Dermis blood vessel endothelial cell (primary cell): ENCODE results near the gene SANBR. TPM values are rescaled to one million over a fixed set of nuclear protein-coding genes. Genes with fewer than 3 reads are reported as not detected.

Source experiments
- DNase-seq: peaks from one replicate; pipeline ENCODE4 v3.0.0; 2010
- total RNA-seq: library from RNA; depleted of rRNA; stranded (reverse); fragments of >200 nt; gene quantifications from 2 replicates; pipeline ENCODE4 v1.2.3, GENCODE V29; 2014

Gene SANBR
- total RNA-seq, 1 donor from 2014 or later: 27.4 TPM

GRCh38 chr2:61090386-61090921 lies 24.8 kb downstream of the SANBR start:
- DNase-seq: no peak

GRCh38 chr2:61091485-61091884 lies 25.8 kb downstream of the SANBR start:
- no peak for DNase-seq

- DNase-seq: no peak
These were observed 30.8 kb downstream of the SANBR start for GRCh38 chr2:61096438-61096837.

DNA sequence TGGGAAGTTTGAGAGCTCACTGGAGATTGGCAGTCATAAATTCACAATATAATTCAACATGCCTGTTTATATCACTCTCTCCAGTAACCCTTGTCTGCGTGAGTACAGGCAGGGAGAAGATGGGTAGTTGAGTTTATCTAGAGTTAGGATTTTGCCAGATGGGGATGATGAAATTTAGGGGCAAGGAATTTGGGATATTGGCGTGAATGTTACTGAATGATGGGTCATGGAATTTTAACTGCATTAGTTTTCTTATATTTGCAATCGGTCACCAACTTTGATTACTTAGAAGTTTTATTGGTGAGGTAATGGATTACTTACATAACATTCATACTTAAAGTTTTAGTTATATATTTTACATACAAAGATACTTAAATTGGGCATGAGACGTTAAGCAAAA lies 35.1 kb downstream of the SANBR start:
- DNase-seq: no peak

DNA sequence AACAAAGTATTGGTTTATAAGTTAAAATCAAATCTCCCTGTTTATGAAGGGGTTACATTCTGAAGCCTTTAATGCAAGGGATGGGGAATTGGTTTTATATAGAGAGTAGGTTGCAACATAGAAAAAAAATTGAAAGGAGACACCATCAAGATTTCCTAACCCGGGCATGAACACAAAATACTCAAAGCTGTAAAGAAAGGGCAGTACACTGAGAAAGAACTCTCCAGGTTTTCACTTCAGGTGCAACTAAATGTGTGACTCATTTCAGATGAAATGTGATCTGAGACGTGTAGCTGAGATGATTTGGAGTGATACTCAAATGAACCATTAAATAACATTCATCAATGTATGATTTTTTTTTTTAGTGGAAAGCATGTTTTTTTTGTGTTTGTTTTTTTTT lies 43.6 kb downstream of the SANBR start:
- DNase-seq: no peak

DNA sequence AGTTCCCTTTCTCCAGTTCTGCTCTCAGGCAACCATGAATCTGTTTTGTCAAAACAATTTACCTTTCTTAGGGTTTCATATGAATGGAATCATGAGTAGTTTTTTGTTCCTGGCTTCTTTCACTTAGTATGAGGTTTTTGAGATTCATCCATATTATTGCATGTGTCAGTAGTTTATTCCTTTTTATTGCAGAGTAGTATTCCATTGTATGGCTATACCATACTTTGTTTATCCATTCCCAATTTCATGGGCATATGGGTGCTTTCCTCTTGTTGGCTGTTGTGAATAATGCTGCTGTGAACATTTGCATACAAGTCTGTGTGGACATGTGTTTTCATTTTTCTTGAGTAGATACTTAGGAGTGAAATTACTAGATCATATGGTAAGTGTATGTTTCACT lies 46.0 kb downstream of the SANBR start:
- no peak for DNase-seq

DNA sequence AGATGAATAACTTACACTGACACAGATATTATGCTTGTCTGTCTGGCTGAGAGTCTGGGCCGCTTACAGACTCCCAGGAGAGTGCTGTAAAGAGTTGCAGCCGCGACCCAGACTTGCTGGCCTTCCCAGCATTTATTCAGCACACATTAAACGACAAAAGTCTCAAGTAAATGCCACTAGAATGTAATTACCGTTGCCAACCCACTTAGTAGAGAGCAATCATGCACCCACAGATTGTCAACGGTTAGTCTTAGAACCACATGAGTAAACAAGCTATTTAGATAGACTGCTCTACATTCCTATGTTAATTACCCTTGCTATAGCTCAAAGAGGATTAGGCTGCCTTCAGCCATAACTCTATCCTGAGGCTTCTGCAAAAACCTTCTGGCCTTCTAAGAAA lies 48.5 kb downstream of the SANBR start:
- DNase-seq: no peak

Other genes starting within 250 kb of the SANBR start
- 21.8 and 30.4 TPM in 2 replicates for gene REL, start 184.3 kb upstream of the SANBR start, total RNA-seq
- 44.9 and 50.7 TPM in 2 replicates for gene PEX13, start 48.2 kb upstream of the SANBR start, total RNA-seq
- 10.4 and 10.5 TPM in 2 replicates for gene PUS10, start 47.6 kb upstream of the SANBR start, total RNA-seq
- 17.2 and 18.6 TPM in 2 replicates for gene C2orf74, start 96.3 kb downstream of the SANBR start, total RNA-seq